Spleen (tissue), 7 donors: ENCODE results near the gene PTPN7.

Experiments
- POLR2A ChIP-seq, 3 donors: fragments of 450-650 bp; IDR thresholded peaks; one replicate each; pipeline ENCODE4 v1.5.1; 2017; ENCODE audit warnings: antibody characterized with exemption in 3 of 3, mild to moderate bottlenecking in 1 of 3
- POLR2AphosphoS5 ChIP-seq, 3 donors: sonication (generic); formaldehyde crosslinking; IDR thresholded peaks; one replicate each; pipeline ENCODE4 v1.5.1; 2017; ENCODE audit warnings: antibody characterized with exemption in 3 of 3
- TF ChIP-seq, protein P1 (sequence below), 11 experiments: fragments of 200-600 bp in 7 of 11; fragments of 450-650 bp in 4 of 11; sonication (generic) in 4 of 11; IDR thresholded peaks in 8 of 11; conservative IDR thresholded peaks in 3 of 11; 1 replicate in 7 of 11; 2 replicates in 4 of 11; pipeline versions ENCODE4 v1.4.0 to v1.8.0; 2016 to 2021; ENCODE audit warnings: antibody characterized with exemption in 11 of 11, inconsistent platforms in 4 of 11, mild to moderate bottlenecking in 1 of 11
- donor health status: DM: no; HTN: no; CAD: no; lungs with moderate emphysema.
- donor health status: DM: no; HTN: no; CAD: no.
- donor health status: DM: no; HTN: no; CAD: no.

DNA sequence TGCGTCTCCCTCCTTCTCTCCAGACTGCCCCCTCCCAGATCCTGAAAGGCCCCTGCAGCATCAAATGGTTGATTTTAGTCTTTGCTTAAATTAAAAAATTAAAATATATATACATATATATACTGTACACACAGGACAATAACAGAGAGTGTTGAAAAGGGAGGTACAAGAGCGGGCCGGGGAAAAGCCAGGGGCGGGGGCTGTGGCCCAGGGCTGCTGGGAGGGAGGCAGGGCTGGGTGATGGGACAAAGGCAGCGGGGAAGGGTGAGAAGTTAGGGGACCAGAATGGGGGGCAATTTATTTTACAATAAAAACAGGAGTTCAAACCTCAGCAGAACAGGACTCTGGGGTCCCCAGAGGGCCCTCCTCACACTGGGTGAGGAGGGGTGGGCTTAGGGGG lies 26.4 kb downstream of the PTPN7 start:
- TF ChIP-seq, protein P1, sequence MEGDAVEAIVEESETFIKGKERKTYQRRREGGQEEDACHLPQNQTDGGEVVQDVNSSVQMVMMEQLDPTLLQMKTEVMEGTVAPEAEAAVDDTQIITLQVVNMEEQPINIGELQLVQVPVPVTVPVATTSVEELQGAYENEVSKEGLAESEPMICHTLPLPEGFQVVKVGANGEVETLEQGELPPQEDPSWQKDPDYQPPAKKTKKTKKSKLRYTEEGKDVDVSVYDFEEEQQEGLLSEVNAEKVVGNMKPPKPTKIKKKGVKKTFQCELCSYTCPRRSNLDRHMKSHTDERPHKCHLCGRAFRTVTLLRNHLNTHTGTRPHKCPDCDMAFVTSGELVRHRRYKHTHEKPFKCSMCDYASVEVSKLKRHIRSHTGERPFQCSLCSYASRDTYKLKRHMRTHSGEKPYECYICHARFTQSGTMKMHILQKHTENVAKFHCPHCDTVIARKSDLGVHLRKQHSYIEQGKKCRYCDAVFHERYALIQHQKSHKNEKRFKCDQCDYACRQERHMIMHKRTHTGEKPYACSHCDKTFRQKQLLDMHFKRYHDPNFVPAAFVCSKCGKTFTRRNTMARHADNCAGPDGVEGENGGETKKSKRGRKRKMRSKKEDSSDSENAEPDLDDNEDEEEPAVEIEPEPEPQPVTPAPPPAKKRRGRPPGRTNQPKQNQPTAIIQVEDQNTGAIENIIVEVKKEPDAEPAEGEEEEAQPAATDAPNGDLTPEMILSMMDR (IDR thresholded peaks at IDR 0.05 in 8 of 11, conservative IDR thresholded peaks at IDR 0.05 in 3 of 11): no peak
- TF ChIP-seq POLR2AphosphoS5 (IDR thresholded peaks at IDR 0.05): no peak
- no peak for TF ChIP-seq POLR2A (IDR thresholded peaks at IDR 0.05)
